HG03457 (cell line): ENCODE data around the gene PLPPR1.

ENCODE experiments used
- ATAC-seq: cut with Tn5 transposase; IDR thresholded peaks from one replicate; pipeline ENCODE4 v1.9.1; 2021; ENCODE audit warnings: moderate number of reproducible peaks; ENCODE audit not compliant: unreplicated experiment

PLPPR1 gene

DNA sequence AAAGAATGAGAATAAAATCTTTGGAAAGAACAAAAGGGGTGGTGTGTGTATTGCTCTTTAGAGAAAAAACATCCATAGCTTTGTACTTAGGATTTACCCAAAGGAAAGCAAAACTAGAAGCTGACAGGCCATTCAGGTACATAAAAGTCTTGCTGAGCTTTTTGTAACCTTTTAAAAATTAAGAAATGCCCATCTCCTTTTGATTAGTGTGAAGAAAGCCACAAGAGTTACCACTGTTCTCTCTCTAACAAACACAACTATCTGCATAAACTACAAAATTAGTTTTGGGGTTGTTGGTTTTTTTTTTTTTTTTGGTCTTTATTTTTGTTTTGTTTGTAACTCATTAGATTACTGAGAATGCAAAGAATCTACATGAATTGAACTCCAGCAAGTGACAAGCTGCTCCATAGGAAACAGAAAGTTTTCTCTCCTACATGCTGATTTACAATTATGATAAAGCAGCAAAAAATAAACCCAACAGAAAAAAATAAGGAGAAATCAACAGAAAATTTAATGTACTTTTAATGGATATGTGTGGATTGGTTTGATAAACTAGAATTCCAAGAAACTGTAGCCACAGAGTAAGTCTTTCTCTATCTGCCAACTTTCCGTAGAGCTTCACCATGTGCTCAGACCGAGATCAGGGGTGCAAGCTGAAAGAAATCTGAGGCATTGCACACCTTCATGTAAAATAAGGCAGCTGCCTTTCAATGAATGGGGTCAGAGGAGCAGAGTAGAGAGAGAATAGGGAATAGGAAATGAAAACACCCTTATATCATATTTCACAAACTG, 344.0 kb downstream of the PLPPR1 start:
- no peak for ATAC-seq
